ENCODE data around the gene INSR.

DNA sequence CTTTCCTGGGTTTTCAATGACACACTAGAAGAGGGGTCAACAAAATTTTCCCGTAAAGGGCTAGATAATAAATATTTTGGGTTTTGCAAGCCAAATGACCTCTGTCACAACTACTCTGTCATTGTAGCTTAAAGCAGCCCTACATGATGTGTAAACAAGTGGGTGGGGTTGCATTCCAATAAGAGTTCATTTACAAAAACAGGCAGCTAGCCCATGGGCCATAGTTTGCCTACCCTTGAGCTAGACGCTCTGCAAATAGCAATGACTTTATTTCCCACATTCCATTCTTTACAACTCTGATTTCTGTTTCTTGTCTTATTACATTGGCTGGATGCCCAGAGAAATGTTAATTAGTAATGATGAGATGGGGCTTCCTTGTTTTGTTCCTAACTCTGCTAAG, 148.7 kb downstream of the INSR start:
- TF ChIP-seq, protein P1, sequence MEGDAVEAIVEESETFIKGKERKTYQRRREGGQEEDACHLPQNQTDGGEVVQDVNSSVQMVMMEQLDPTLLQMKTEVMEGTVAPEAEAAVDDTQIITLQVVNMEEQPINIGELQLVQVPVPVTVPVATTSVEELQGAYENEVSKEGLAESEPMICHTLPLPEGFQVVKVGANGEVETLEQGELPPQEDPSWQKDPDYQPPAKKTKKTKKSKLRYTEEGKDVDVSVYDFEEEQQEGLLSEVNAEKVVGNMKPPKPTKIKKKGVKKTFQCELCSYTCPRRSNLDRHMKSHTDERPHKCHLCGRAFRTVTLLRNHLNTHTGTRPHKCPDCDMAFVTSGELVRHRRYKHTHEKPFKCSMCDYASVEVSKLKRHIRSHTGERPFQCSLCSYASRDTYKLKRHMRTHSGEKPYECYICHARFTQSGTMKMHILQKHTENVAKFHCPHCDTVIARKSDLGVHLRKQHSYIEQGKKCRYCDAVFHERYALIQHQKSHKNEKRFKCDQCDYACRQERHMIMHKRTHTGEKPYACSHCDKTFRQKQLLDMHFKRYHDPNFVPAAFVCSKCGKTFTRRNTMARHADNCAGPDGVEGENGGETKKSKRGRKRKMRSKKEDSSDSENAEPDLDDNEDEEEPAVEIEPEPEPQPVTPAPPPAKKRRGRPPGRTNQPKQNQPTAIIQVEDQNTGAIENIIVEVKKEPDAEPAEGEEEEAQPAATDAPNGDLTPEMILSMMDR (conservative IDR thresholded peaks at IDR 0.05; ENCODE audit: low read depth, low read length) = no peak
- TF ChIP-seq EZH2 (IDR thresholded peaks at IDR 0.05; ENCODE audit: low read length, unreplicated experiment) (no peak), EZH2phosphoT487 (IDR thresholded peaks at IDR 0.05; ENCODE audit: borderline replicate concordance, low read length) (no peak)
